DMS153 treated with DMSO at 0.1 percent for 48 hours (cell line): Measurements from ENCODE around the gene AP3B2.

Source experiments
- DNase-seq: peaks from one replicate; lab custom pipeline; 2025; ENCODE audit not compliant: unreplicated experiment; lab: John Stamatoyannopoulos, UW

AP3B2 gene

GRCh38 chr15:82697735-82698407 lies 11.8 kb downstream of the AP3B2 start:
- DNase-seq = no peak

- DNase-seq = no peak
Observed at GRCh38 chr15:82692171-82692570, 17.5 kb downstream of the AP3B2 start.

DNA sequence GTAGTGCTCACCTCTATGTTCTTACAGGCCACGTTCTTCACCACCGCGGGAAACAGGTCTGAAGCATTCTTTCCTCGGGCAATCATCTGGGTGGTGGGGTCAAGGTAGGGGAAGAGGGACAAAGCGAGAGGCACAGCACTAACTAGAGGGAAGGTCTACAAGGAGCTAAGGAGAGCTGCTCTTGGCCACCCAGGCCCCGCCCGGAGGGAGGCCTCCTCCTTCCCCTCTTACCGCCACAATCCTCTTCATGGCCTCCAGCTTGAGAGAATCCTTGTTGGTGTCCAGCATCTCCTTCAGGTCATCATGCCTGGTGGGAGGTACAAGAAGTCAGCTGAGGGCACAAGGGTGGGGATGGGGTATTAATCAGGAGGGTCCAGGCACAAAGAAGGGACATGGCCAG lies 20.5 kb downstream of the AP3B2 start:
- no peak for DNase-seq

GRCh38 chr15:82688691-82689090 lies 21.0 kb downstream of the AP3B2 start:
- no peak for DNase-seq

DNA sequence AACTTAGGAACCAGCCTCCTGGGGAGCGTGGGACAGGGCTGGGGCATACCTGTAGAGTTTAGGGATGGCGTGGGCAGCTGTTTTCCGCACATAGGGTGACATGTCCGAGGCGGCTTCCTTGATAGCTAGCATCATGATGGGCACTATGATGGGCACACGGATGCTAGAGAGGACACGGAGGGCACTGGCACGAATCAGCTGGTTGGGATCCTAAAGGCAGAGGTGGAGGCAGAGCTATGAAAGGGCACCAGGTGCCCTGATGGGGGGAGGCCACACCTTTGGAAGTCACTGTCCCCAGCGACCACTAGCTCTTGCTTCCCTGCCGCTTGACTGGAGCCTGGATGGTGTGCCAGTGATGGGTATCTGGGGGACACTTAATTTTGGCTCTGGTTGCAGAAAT lies 28.3 kb downstream of the AP3B2 start:
- no peak for DNase-seq

GRCh38 chr15:82680200-82681102 lies 29.2 kb downstream of the AP3B2 start:
- peak; percentile 19 for DNase-seq

DNA sequence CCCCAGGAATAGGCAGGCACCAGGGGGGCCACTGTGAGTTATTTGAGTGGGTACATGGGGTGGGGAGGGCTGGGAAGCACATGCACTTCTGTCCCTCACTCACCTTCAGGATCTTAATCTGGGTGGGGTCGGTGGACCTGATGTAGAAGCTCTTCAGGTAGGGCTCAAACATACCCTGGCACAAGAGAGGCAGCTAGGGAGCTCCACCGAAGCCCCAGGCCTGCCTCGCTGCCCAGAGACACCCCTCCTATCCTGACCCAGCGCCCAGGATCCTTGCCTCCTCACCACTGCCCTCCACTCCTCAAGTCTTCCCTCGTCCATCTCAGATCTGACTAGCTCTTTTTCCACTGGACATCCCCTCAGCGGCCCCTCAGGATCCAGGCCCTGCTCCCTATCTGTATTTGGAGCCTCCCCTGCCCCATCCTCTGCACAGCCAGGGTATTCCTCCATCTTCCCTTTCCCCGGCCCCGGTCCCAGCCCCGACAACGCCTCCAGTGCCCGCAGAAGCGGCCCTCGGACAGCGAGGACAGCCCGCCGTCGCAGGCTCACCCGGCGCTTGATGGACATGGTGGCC lies 30.0 kb downstream of the AP3B2 start:
- DNase-seq = no peak

DNA sequence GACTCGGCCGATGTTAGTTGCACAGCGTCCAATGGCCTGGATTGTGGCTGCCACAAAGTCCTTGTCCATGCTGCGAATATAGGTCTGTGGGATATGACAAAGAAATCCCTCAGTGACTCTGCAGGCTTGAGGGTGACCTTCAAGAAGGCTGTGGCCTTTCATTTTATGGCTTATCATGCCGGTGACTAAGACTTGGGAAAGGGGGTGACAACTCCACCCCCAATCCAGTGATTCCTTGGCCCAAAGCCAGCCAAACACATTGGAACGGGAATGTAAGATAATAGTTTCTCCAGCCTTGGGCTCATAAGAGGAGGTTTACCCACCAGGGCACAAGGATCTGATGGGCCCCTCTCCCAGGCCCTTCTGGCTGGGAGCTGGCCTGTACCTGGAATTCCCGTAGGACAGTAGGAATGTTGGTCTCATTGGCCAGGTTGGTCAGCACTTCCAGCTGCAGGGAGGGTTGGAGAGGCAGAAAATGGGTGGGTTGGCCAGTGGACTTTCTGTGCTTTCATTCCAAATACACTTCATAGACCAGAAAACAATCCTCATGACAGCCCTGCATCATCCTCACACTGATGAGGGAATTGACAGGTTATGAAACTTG lies 31.9 kb downstream of the AP3B2 start:
- DNase-seq = no peak

GRCh38 chr15:82674873-82675272 lies 34.8 kb downstream of the AP3B2 start:
- DNase-seq = no peak

DNA sequence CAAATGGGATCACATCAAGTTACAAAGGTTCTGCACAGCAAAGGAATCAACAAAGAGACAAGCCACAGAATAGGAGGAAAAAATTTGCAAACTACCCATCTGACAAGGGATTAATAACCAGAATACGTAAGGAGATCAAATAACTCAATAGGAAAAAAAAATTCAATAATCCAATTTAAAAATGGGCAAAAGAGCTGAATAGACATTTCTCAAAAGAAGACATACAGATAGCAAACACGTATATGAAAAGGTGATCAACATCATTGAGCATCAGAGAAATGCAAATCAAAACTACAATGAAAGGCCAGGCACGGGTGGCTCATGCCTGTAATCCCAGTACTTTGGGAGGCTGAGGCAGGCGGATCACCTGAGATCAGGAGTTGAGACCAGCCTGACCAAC lies 39.0 kb downstream of the AP3B2 start:
- DNase-seq = no peak

DNA sequence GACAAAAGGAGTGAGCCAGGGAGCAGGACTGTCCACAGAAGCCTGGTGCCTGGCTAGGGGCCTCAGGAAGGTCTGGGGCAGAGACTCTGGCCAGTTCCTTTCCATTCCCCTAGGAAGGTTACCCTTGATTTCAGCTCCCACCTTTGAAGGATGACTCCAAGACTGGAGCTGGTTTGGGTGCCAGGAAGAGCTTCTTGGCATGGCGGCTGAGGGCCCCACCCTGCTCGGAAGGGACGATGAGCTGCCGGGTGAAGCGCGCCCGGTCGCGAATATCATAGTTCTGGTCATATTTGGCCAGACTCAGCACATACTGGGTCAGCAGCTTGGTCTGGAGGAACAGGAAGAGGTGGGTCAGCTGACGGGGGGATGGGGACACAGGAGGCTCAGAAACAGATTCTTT lies 43.1 kb downstream of the AP3B2 start:
- no peak for DNase-seq

DNA sequence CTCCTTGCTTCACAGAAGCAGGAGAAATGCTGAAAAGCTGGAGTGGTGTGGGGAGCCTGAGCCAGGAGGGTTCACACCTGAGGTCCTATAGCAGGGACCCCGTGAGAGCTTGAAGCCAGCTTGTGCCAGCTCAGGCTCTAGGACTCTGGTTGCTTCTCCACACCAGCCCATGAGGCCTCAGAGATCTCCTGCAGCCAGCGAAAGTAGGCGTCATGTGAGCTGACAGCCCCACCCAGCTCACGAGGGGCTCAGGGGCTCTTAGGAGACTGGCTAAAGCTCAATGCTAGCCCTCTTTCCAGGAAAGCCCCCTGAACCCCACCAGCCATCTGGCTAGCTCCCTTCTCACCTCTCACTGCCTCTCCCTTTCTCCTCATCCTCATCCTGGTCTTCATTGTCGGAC lies 45.7 kb downstream of the AP3B2 start:
- DNase-seq = no peak

- no peak for DNase-seq
Observed at GRCh38 chr15:82663186-82663600, 46.5 kb downstream of the AP3B2 start.

- no peak for DNase-seq
Observed at GRCh38 chr15:82662641-82663040, 47.0 kb downstream of the AP3B2 start.

DNA sequence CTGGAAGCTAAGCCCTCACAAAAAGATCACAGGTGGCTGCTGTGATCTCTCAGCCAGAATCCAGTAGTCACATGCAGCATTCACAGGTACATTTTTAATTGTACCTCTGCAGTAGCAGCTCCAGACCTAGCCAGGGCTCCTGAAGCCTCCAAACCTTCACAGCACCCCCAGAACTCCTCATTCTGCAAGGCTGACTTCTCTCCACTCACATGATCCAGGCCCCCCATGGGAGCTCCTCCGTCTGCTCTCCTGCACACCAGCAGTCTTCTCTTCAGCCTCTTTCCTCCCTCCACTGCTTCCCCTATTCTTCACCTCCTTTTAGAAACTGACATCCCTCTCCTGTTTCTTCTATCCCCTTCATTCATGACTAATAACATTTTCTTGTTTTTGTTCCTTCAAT lies 49.3 kb downstream of the AP3B2 start:
- DNase-seq = no peak

GRCh38 chr15:82656641-82657266 lies 52.9 kb downstream of the AP3B2 start:
- DNase-seq = no peak

GRCh38 chr15:82655606-82656005 lies 54.1 kb downstream of the AP3B2 start:
- no peak for DNase-seq

GRCh38 chr15:82653483-82654168 lies 56.0 kb downstream of the AP3B2 start:
- DNase-seq = no peak

GRCh38 chr15:82651708-82652107 lies 58.0 kb downstream of the AP3B2 start:
- no peak for DNase-seq

- no peak for DNase-seq
Observed at GRCh38 chr15:82650046-82650670, 59.5 kb downstream of the AP3B2 start.
